A673 (cell line): Measurements from ENCODE around the gene TXNDC12. TPM values are rescaled to one million over a fixed set of nuclear protein-coding genes. Genes with fewer than 3 reads are reported as not detected.

ENCODE experiments used
- BruUV-seq: library from RNA; stranded (reverse); fragments of 400-500 nt; replicated peaks from 2 replicates; lab custom pipeline; 2021; lab: Mats Ljungman, UMichigan
- CTCF ChIA-PET: fragments of 300-600 bp; sonication (Branson Sonifier 250); formaldehyde crosslinking; loops from one replicate; lab custom pipeline; 2022; ENCODE audit warnings: antibody characterized with exemption; lab: Charles Lee
- POLR2A ChIA-PET: fragments of 300-600 bp; sonication (Branson Sonifier 250); formaldehyde crosslinking; loops from one replicate; lab custom pipeline; 2022; ENCODE audit warnings: antibody characterized with exemption; ENCODE audit not compliant: low non-redundant PET; lab: Charles Lee
- DNase-seq: peaks from one replicate; pipeline ENCODE4 v3.0.0-alpha.2; 2015; ENCODE audit warnings: low spot score
- H3K27ac ChIP-seq: fragments of 200-600 bp; sonication (generic); 2 replicates; pipeline ENCODE4 v1.5.1; 2016; ENCODE audit warnings: mixed run types, low read depth, mild to moderate bottlenecking, mixed read lengths, antibody characterized with exemption, low read length; ENCODE audit not compliant: poor library complexity, severe bottlenecking
- H3K27me3 ChIP-seq: fragments of 200-600 bp; sonication (generic); replicated peaks from 2 replicates; pipeline ENCODE4 v1.6.1; 2017; ENCODE audit warnings: mixed run types, low read depth, mild to moderate bottlenecking, mixed read lengths, antibody characterized with exemption, low read length; ENCODE audit not compliant: insufficient read depth, poor library complexity
- H3K36me3 ChIP-seq: fragments of 200-600 bp; sonication (generic); 2 replicates; pipeline ENCODE4 v1.6.1; 2016; ENCODE audit warnings: mixed run types, mild to moderate bottlenecking, mixed read lengths, antibody characterized with exemption, low read length; ENCODE audit not compliant: insufficient read depth, poor library complexity, severe bottlenecking
- H3K4me1 ChIP-seq: fragments of 200-600 bp; sonication (generic); 2 replicates; pipeline ENCODE4 v1.6.1; 2017; ENCODE audit warnings: mixed run types, mild to moderate bottlenecking, mixed read lengths, antibody characterized with exemption, low read length; ENCODE audit not compliant: insufficient read depth, poor library complexity, severe bottlenecking
- H3K4me3 ChIP-seq: fragments of 200-600 bp; sonication (generic); 2 replicates; pipeline ENCODE4 v1.5.1; 2016; ENCODE audit warnings: low read depth, mixed run types, mild to moderate bottlenecking, mixed read lengths, low read length; ENCODE audit not compliant: poor library complexity, severe bottlenecking
- H3K9me3 ChIP-seq: fragments of 200-600 bp; sonication (generic); 2 replicates; pipeline ENCODE4 v1.6.1; 2016; ENCODE audit warnings: mixed run types, low read depth, mild to moderate bottlenecking, mixed read lengths, antibody characterized with exemption, low read length; ENCODE audit not compliant: poor library complexity, severe bottlenecking
- CTCF ChIP-seq: fragments of 300-800, 200-600 bp; sonication (generic); conservative IDR thresholded peaks from 2 replicates; pipeline ENCODE4 v1.5.1; 2017; ENCODE audit warnings: low read depth, mild to moderate bottlenecking, antibody characterized with exemption, low read length, moderate library complexity, mixed read lengths
- EZH2 ChIP-seq: fragments of 200-600 bp; sonication (generic); IDR thresholded peaks from 2 replicates; pipeline ENCODE4 v1.6.1; 2017; ENCODE audit warnings: borderline replicate concordance, low read depth, mild to moderate bottlenecking, mixed read lengths, antibody characterized with exemption, low read length; ENCODE audit not compliant: poor library complexity, severe bottlenecking
- intact Hi-C: fragments of 100-400 bp; cut with micrococcal nuclease; formaldehyde crosslinking; loops from one replicate; pipeline ENCODE4 v1.10.0; 2022; ENCODE audit not compliant: unreplicated experiment
- total RNA-seq: library from RNA; stranded (reverse); gene quantifications from 2 replicates; pipeline ENCODE4 v1.2.3, GENCODE V29; 2021

The TXNDC12 gene
- total RNA-seq, 1 experiment from 2014 or later: 70.1 TPM

DNA sequence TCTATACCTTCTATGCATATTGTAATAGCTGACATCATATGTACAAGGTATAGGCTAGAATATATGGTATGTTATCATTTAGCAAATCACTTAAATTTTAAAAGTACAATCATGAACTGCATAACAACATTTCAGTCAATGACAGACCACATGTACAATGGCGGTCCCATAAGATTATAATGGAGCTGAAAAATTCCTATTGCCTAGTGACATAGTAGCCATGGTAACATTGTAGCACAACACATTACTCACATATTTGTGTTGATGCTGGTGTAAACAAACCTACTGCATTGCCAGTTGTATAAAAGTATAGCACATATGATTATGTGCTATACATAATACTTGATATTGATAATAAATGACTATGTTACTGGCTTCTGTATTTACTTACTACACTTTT is 73.4 kb downstream of the TXNDC12 start:
- H3K4me3 ChIP-seq: no peak overlapping the region
- ChIA-PET CTCF (no interaction called here), POLR2A (no interaction called here)
- no TSS peak for BruUV-seq
- no peak overlapping the region for H3K27ac ChIP-seq
- H3K4me1 ChIP-seq: peaks cover 8% of the 10 kb centered on the region
- no peaks in the 10 kb centered on the region for H3K36me3 ChIP-seq
- no peaks in the 10 kb centered on the region for H3K9me3 ChIP-seq
- TF ChIP-seq CTCF: no peak
- H3K27me3 ChIP-seq: no peaks in the 10 kb centered on the region
- intact Hi-C loops: no loop called here
- DNase-seq: no peak

DNA sequence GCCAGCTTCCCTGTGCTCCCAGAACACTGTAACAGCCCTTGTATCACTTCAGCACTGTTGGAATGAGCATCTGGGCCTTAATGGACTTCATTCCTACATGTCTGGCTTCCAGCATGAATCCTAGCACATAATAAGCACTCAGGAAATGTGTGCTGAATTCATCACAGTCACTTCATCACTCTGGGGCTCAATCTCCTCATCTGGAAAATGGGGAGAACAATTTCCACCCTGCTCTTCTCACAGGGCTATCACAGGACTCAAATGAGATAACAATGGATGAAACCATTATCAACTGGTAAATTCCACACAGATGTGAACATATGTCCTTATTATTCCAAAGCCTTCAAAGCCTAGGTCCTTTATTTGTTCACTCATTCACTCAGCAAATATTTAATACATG is 76.9 kb downstream of the TXNDC12 start:
- Histone ChIP-seq H3K36me3 (peaks cover 7% of the 10 kb centered on the region), H3K27ac (no peak overlapping the region), H3K4me3 (no peak overlapping the region), H3K9me3 (no peaks in the 10 kb centered on the region), H3K4me1 (no peaks in the 10 kb centered on the region), H3K27me3 (no peaks in the 10 kb centered on the region)
- TF ChIP-seq EZH2: no peak
- no peak for TF ChIP-seq CTCF
- no TSS peak for BruUV-seq
- no peak for DNase-seq
- CTCF ChIA-PET: no interaction called here
- POLR2A ChIA-PET: no interaction called here
- intact Hi-C loops: no loop called here

DNA sequence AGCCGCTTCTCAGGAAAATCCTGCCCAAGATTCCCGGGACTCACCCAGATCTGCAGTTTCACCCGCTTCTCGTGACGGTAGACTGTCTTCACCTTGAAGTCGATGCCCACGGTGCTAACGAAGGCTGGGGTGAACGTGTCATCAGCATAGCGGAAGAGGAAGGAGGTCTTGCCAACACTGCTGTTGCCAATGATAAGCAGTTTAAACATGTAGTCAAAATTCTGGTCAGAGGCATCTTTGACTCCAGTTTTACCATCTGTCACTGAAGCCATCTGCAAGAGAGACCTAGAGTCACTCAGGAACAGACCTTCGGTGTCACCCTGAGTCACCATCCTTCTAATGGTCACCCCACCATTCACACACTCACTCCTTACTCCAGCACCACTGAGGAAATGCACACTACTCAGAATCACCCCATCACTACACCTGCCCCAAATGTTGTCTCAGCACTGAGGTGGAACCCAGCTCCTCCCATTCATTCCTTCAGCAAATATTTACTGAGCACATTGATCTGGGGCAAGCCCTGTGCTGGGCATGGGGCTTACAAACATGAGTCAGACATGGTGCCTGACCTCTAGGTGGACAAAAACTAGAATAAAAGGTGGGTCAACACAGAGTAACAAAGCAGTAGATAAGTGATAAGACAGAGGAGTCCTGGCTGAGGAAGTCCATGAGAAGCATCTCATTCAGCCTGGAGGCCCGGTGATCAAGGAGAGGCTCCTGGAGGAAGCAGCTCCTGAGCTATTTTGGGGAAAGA is 78.0 kb downstream of the TXNDC12 start:
- Histone ChIP-seq H3K4me3 (no peak overlapping the region), H3K27me3 (no peaks in the 10 kb centered on the region), H3K36me3 (peaks cover 7% of the 10 kb centered on the region), H3K4me1 (no peaks in the 10 kb centered on the region), H3K27ac (no peak overlapping the region), H3K9me3 (no peaks in the 10 kb centered on the region)
- no TSS peak for BruUV-seq
- ChIA-PET POLR2A (no interaction called here), CTCF (no interaction called here)
- DNase-seq: no peak
- intact Hi-C loops: no loop called here
- no peak for TF ChIP-seq EZH2
- no peak for TF ChIP-seq CTCF
